ENCODE results near the gene SOX6.

DNA sequence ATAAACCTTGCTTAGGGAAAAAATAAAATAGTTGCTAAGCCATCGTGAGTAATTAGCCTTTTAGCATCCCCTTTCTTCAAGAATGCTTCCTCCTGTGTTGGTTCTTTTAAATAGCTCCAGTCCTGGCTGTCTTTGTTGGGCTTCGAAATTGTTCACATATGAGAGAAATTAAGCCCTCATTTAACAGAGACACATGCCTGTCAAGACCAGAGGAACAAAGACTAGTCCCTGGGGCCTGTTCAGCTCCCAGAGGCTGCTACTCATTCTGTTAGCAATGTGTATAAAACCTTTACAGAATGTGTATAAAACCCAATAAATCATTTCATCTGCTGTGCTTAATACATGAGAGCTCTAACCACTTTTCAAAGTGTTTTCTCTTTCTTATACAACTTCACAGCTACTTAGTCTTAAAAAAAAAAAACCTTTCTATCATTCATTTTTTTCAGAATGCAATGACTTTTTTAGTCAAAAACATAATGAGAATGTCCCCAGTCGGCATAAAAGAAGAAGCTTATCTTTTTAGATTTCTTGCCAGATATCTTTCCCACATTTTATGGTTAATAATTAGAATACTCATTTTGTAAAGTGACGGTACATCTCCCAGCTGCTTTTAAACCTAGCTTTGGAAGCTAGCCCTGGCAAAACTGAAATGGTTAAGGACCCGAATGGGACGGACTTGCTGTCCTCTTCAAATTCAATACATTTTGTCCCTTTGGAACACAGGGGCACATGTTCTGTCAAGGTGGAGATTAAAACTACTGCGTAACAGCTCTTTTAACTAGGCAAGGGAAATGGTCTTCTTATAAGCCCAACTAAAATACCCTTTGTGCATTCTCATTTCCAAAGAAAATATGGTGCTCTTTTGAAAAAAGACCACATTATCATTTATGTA lies 186.1 kb downstream of the SOX6 start:
- TF ChIP-seq REST (IDR thresholded peaks at IDR 0.05; ENCODE audit: insufficient read depth in 1 of 2, low read depth in 2 of 2, low read length in 2 of 2): no peak
- TF ChIP-seq POLR2AphosphoS5 (IDR thresholded peaks at IDR 0.05; ENCODE audit: low read depth, low read length): no peak
- TF ChIP-seq TAF1 (IDR thresholded peaks at IDR 0.05; ENCODE audit: borderline replicate concordance, insufficient read depth, low read length): no peak
- no peak for TF ChIP-seq SIN3A (IDR thresholded peaks at IDR 0.05; ENCODE audit: borderline replicate concordance, insufficient read depth, low read length)
